HepG2 (cell line): ENCODE measurements around the gene MGAT1. TPM values are rescaled to one million over a fixed set of nuclear protein-coding genes. Genes with fewer than 3 reads are reported as not detected.
"Not testable (repeated sequence)": the region's sequence is repeated elsewhere in the genome, so short reads cannot be mapped to it uniquely, and the experiment has no call there.

Experiments used
- ATAC-seq: fragments of 200-7000 bp; cut with Tn5 transposase; 3 replicates; pipeline ENCODE4 v1.9.1; 2020; ENCODE audit warnings: mild to moderate bottlenecking, moderate library complexity
- BruUV-seq: library from RNA; stranded (reverse); fragments of 400-500 nt; replicated peaks from 2 replicates; lab custom pipeline; 2021; lab: Mats Ljungman, UMichigan
- CTCF ChIA-PET: fragments of 300-600 bp; formaldehyde crosslinking; extraction: SDS; loops from one replicate; lab custom pipeline; 2021; ENCODE audit warnings: low total read pairs, inconsistent platforms, low intra/inter-chr PET ratio; lab: Yijun Ruan, JAX
- POLR2A ChIA-PET: fragments of 350-600 bp; sonication (Branson Sonifier 250); formaldehyde crosslinking; loops from one replicate; lab custom pipeline; 2020; ENCODE audit warnings: antibody characterized with exemption, inconsistent platforms; lab: Yijun Ruan, JAX
- DNase-seq: peaks from one replicate; pipeline ENCODE4 v3.0.0-alpha.2; 2015; ENCODE audit warnings: low spot score
- FAIRE-seq: peaks from 3 replicates; lab custom pipeline; 2011; peaks lifted over from hg19 to GRCh38; lab: Jason Lieb, UNC
- H2AFZ ChIP-seq: one replicate; pipeline ENCODE4 v1.6.1; 2011; ENCODE audit warnings: low read length, inconsistent platforms
- H3K27ac ChIP-seq: fragments of 300-600 bp; 3 replicates; pipeline ENCODE4 v1.8.0; 2011; ENCODE audit warnings: mixed run types, mild to moderate bottlenecking, mixed read lengths, low read length, inconsistent platforms; ENCODE audit not compliant: insufficient read depth; ENCODE audit errors: extremely low read length
- H3K27me3 ChIP-seq, 2 experiments: fragments of 200-600 bp in 1 of 2; 2 replicates in 1 of 2; 3 replicates in 1 of 2; pipeline versions ENCODE4 v1.6.0 to v1.8.0; 2011; ENCODE audit warnings: low read length in 2 of 2, mild to moderate bottlenecking in 2 of 2, moderate library complexity in 2 of 2, inconsistent platforms in 1 of 2; ENCODE audit not compliant: insufficient read depth in 2 of 2, control insufficient read depth in 1 of 2
- H3K36me3 ChIP-seq, 2 experiments: fragments of 200-600 bp in 1 of 2; replicated peaks in 1 of 2; 2 replicates in 1 of 2; 3 replicates in 1 of 2; pipeline versions ENCODE4 v1.5.1 to v1.8.0; 2011; ENCODE audit warnings: low read length in 2 of 2, inconsistent platforms in 1 of 2; ENCODE audit not compliant: insufficient read depth in 2 of 2, control insufficient read depth in 1 of 2
- H3K4me1 ChIP-seq: 2 replicates; pipeline ENCODE4 v1.5.1; 2012; ENCODE audit warnings: low read length, inconsistent platforms; ENCODE audit not compliant: insufficient read depth
- H3K4me2 ChIP-seq: 2 replicates; pipeline ENCODE4 v1.6.0; 2011; ENCODE audit warnings: low read depth, low read length, inconsistent platforms
- H3K4me3 ChIP-seq, 3 experiments: fragments of 200-600 bp in 1 of 3; sonication (generic), shearing (Covaris generic) in 1 of 3; replicated peaks in 1 of 3; 2 replicates each; pipeline ENCODE4 v1.5.1; 2011 to 2016; ENCODE audit warnings: low read length in 3 of 3, inconsistent platforms in 2 of 3, low read depth in 2 of 3, mild to moderate bottlenecking in 2 of 3, control low read depth in 1 of 3, mixed read lengths in 1 of 3; ENCODE audit not compliant: insufficient read depth in 1 of 3
- H3K79me2 ChIP-seq: one replicate; pipeline ENCODE4 v1.6.1; 2011; ENCODE audit warnings: low read length, inconsistent platforms; ENCODE audit not compliant: insufficient read depth
- H3K9ac ChIP-seq: 2 replicates; pipeline ENCODE4 v1.6.0; 2011; ENCODE audit warnings: mild to moderate bottlenecking, low read depth, low read length, inconsistent platforms; ENCODE audit not compliant: insufficient read depth
- H3K9me3 ChIP-seq: 2 replicates; pipeline ENCODE4 v1.5.1; 2012; ENCODE audit warnings: mild to moderate bottlenecking, low read length
- H4K20me1 ChIP-seq: 2 replicates; pipeline ENCODE4 v1.6.0; 2011; ENCODE audit warnings: inconsistent platforms, mild to moderate bottlenecking, low read length, moderate library complexity; ENCODE audit not compliant: insufficient read depth
- AGO2 ChIP-seq: fragments of 200-400 bp; formaldehyde crosslinking; optimal IDR thresholded peaks from 2 replicates; pipeline ENCODE3; 2017; ENCODE audit warnings: mild to moderate bottlenecking, low read depth, low read length, moderate library complexity
- GABPA ChIP-seq, 2 experiments: IDR thresholded peaks; 2 replicates each; pipeline ENCODE4 v1.6.1; 2011 to 2016; ENCODE audit warnings: low read depth in 2 of 2, low read length in 1 of 2, missing biosample characterization in 1 of 2, missing genetic modification characterization in 1 of 2
- PAWR ChIP-seq: sonication (generic); formaldehyde crosslinking; IDR thresholded peaks from 2 replicates; pipeline ENCODE4 v1.4.0; 2020; ENCODE audit warnings: missing genetic modification reagents, mild to moderate bottlenecking, borderline replicate concordance
- POLR2A ChIP-seq, 2 experiments: IDR thresholded peaks; 2 replicates each; pipeline ENCODE4 v1.6.1; 2011; ENCODE audit warnings: low read depth in 2 of 2, low read length in 2 of 2, mild to moderate bottlenecking in 1 of 2, moderate library complexity in 1 of 2; ENCODE audit not compliant: insufficient read depth in 1 of 2
- ZNF569 ChIP-seq: sonication (generic); formaldehyde crosslinking; IDR thresholded peaks from 2 replicates; pipeline ENCODE4 v1.5.0; 2020; ENCODE audit warnings: mild to moderate bottlenecking, missing genetic modification reagents, moderate library complexity, borderline replicate concordance
- ZNF687 ChIP-seq: sonication (generic); formaldehyde crosslinking; IDR thresholded peaks from 2 replicates; pipeline ENCODE4 v1.5.1; 2020; ENCODE audit warnings: mild to moderate bottlenecking, missing genetic modification reagents, moderate library complexity
- ZSCAN21 ChIP-seq: sonication (generic); formaldehyde crosslinking; IDR thresholded peaks from 2 replicates; pipeline ENCODE4 v1.8.0; 2022; ENCODE audit warnings: mild to moderate bottlenecking, missing genetic modification reagents, moderate library complexity, borderline replicate concordance
- WGBS: methylation state at CpG from one replicate; pipeline ENCODE4 v1.1.6; 2017; ENCODE audit warnings: low lambda C conversion rate; 5-methylcytosine and 5-hydroxymethylcytosine counted together
- in situ Hi-C: cut with HindIII; loops from 2 replicates; pipeline ENCODE4 v1.10.0; 2017; ENCODE audit warnings: low pct_unique_long_range_greater_than_20kb; ENCODE audit not compliant: extremely low pct_ligation_motif_present
- intact Hi-C: fragments of 100-400 bp; cut with micrococcal nuclease; formaldehyde crosslinking; loops from one replicate; pipeline ENCODE4 v1.10.0; 2022; ENCODE audit not compliant: unreplicated experiment
- polyA plus RNA-seq, 8 experiments: library from polyadenylated mRNA; depleted of rRNA in 3 of 8; stranded (reverse) in 7 of 8; unstranded in 1 of 8; fragments of >200 nt; fragmentation: Illumina TruSeq in 4 of 8; extraction: Trizol in 4 of 8; gene quantifications; 2 replicates each; pipeline versions ENCODE4 v1.2.1 to v1.2.3, GENCODE V29; 2011 to 2016; ENCODE audit warnings: low read depth in 4 of 8, missing spikeins in 1 of 8, mixed read lengths in 1 of 8; ENCODE audit not compliant: insufficient read depth in 1 of 8
- total RNA-seq, 5 experiments: library from RNA; depleted of rRNA; stranded (reverse); fragments of >200 nt; fragmentation: Illumina TruSeq; extraction: Trizol; gene quantifications; 2 replicates each; pipeline ENCODE4 v1.2.3, GENCODE V29; 2016; ENCODE audit warnings: low read depth in 1 of 5

Gene MGAT1
- total and polyA plus RNA-seq, 2 of the 13 experiments (the other 11 are each of a cell fraction or from before 2014, with no cell fraction given), result 50.1 to 55.3 TPM

GRCh38 chr5:180788651-180789410, 13.8 kb downstream of the MGAT1 start:
- H3K27me3 ChIP-seq, H3K9me3 ChIP-seq, H2AFZ ChIP-seq, ATAC-seq, BruUV-seq, H3K27ac ChIP-seq, FAIRE-seq, H3K9ac ChIP-seq, H3K4me3 ChIP-seq, CTCF ChIA-PET, H3K79me2 ChIP-seq, H4K20me1 ChIP-seq, DNase-seq, intact Hi-C loops, H3K4me2 ChIP-seq, POLR2A ChIA-PET: not testable (repeated sequence)
- Histone ChIP-seq H3K4me1 (peaks cover 12% of the 10 kb centered on the region), H3K36me3 (peaks cover 17 to 34% of the 10 kb centered on the region in 2 experiments; a peak in 4 of 5 replicates)
- WGBS, result 98% methylated on average over 19 of the region's 19 CpGs
- in situ Hi-C loops, result loop anchor here (10.0 kb wide), 1 partner anchor 366 kb away; no protein-coding TSS in a partner anchor
- TF ChIP-seq POLR2A (IDR thresholded peaks at IDR 0.05; ENCODE audit: insufficient read depth in 1 of 2, low read depth in 2 of 2, low read length in 2 of 2), result 0 out of 4 replicates have a peak, but pooled peaks of 1 of the 2 experiments have one; percentile 3
- peak; percentile 99 for TF ChIP-seq ZSCAN21

GRCh38 chr5:180787711-180788431, 14.7 kb downstream of the MGAT1 start:
- H3K27me3 ChIP-seq, result no peaks in the 10 kb centered on the region
- no TSS peak for BruUV-seq

More at GRCh38 chr5:180787711-180788431, 14.7 kb downstream of the MGAT1 start:
- H3K36me3 ChIP-seq, result peaks cover 14 to 32% of the 10 kb centered on the region in 2 experiments; a peak in 4 of 5 replicates
- FAIRE-seq, result no peak
- no peak overlapping the region for H3K27ac ChIP-seq
- no peak overlapping the region for H3K4me2 ChIP-seq
- no peak for DNase-seq
- no peak overlapping the region for H3K4me3 ChIP-seq
- peaks cover 12% of the 10 kb centered on the region for H3K4me1 ChIP-seq
- in situ Hi-C loops, result loop anchor here (10.0 kb wide), 1 partner anchor 367 kb away; no protein-coding TSS in a partner anchor
- 0 out of 2 replicates have a peak, but pooled peaks have one; percentile 20 for TF ChIP-seq ZNF687 (CRISPR knock-in tag)
- TF ChIP-seq ZNF569 (CRISPR knock-in tag), result no peak
- no peak for TF ChIP-seq PAWR (CRISPR knock-in tag)
- TF ChIP-seq AGO2, result peak; percentile 72
- no peak for TF ChIP-seq GABPA (IDR thresholded peaks at IDR 0.05; ENCODE audit: low read depth, low read length)
- no peak for TF ChIP-seq GABPA (CRISPR knock-in tag; IDR thresholded peaks at IDR 0.05; ENCODE audit: low read depth)
- TF ChIP-seq, all 625 proteins: peak for 2
- Histone ChIP-seq H2AFZ (no peak overlapping the region), H3K79me2 (no peaks in the 10 kb centered on the region), H3K9ac (no peak overlapping the region), H3K9me3 (no peaks in the 10 kb centered on the region), H4K20me1 (no peaks in the 10 kb centered on the region)
- ChIA-PET POLR2A (no interaction called here), CTCF (no interaction called here)
- no peak for ATAC-seq
- WGBS, result over 99% methylated on average over 14 of the region's 20 CpGs
- intact Hi-C loops, result no loop called here
